Measurements from ENCODE around the gene CAMK2N1. TPM values are rescaled to one million over a fixed set of nuclear protein-coding genes. Genes with fewer than 3 reads are reported as not detected.
A peak's percentile ranks its signal among the peaks of the same experiment; 100 is the strongest.

Gene CAMK2N1
- total RNA-seq (2022) = 47.5 and 55.0 TPM in 2 replicates
- percentile 92 among the genes with signal in this experiment for Bru-seq, nascent RNA
- BruChase-seq, experiment 1, labeled RNA remaining after a 2-hour chase = percentile 97 among the genes with signal in this experiment
- percentile 98 among the genes with signal in this experiment for BruChase-seq, experiment 2, labeled RNA remaining after a 6-hour chase
- long read RNA-seq, transcript CAMK2N1-201 (2 exons, 2,336 nt) = major isoform, 56 of 61 reads
- long read RNA-seq, partial matches to known transcripts = 4 of 61 reads
- long read RNA-seq, other reads (novel, unspliced or antisense) = 1 of 61 reads

DNA sequence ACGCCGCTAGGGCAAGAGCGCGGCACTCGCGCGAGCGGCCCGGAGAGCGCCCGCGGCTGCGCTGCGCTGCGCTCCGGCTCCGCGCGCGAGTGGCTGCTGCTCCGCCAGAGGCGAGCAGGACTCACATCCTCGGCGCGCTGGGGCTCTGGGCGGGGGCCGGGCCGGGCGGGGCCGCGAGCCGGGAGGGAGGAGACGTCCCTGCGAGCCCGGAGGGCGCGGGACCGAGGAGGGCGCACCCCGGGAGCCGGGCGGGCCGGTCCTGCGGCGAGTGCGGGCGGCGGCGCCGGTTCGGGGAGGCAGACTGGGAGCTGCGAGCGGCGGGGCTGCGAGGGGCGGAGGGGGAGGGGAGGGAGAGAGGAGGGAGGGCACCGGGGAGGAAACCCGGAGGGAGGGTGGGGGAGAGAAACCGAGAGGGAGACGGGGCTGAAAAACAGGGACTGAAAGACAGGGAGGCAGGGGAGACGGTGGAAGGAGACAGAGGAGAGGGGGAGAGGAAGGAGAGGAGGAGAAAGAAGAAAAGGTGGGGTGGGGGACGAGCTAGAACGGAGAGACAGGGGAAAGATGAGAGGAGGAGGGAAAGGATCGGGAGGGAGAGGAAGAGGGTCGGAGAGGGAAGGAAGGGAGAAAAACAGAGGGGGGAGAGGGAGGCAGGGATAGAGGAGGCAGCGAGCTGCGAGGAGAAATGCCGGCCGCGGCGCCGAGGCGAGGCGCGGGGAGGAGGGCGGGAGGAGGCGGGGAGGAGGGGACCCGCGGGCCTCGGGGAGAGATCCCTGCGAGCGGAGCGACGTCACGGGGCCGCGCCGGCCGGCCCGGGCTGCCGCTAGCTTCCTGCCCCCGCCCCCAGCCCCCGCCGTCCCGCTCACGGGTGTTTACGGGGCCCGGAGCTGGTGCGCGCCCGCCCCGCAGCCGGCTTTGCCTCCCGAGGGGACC, at the start of gene CAMK2N1:
TSS of gene CAMK2N1 (minus strand) at position 684 of the 930 bp plus-strand sequence. CDS start 831 bp downstream, outside the sequence.
- Mint-ChIP-seq H3K4me1 (ENCODE audit: low read depth, unreplicated experiment) (peaks cover 29% of the 10 kb centered on the region), H3K36me3 (ENCODE audit: insufficient read depth, unreplicated experiment) (peaks cover 17% of the 10 kb centered on the region), H3K27me3 (ENCODE audit: insufficient read depth, unreplicated experiment) (no peaks in the 10 kb centered on the region), H3K4me3 (ENCODE audit: unreplicated experiment) (peak within 1 kb of the TSS; percentile 89), H3K9me3 (ENCODE audit: unreplicated experiment) (no peaks in the 10 kb centered on the region), H3K27ac (ENCODE audit: unreplicated experiment) (peak within 1 kb of the TSS; percentile 95)
- ChIA-PET CTCF (interaction anchor here (0.6 to 0.8 kb wide), 2 partner anchors 48 to 118 kb away, joined by 3 read pairs; no protein-coding TSS in a partner anchor), POLR2A (interaction anchor here (0.7 kb wide), 1 partner anchor 9 kb away, joined by 3 read pairs; no protein-coding TSS in a partner anchor)
- peak within 1 kb of the TSS; percentile 68 for H3K4me3 ChIP-seq (ENCODE audit: low read depth, low read length)
- H3K4me1 ChIP-seq = peaks cover 20% of the 10 kb centered on the region
- H3K27me3 ChIP-seq (replicated peaks; ENCODE audit: control insufficient read depth, insufficient read depth, low read length) = no peaks in the 10 kb centered on the region
- 0 out of 2 replicates have a peak, but pooled peaks cover 1% of the 10 kb centered on the region for H3K36me3 ChIP-seq (ENCODE audit: control insufficient read depth, insufficient read depth, low read length)
- no peaks in the 10 kb centered on the region for H3K9me3 ChIP-seq
- intact Hi-C loops (cut with micrococcal nuclease; ENCODE audit: unreplicated experiment) = loop anchor here (1.0 to 2.0 kb wide), 2 partner anchors 9 to 45 kb away; no protein-coding TSS in a partner anchor
- DNase-seq = peak; percentile 75
- no TSS peak for BruUV-seq (replicated peaks)
- TF ChIP-seq, protein P1, sequence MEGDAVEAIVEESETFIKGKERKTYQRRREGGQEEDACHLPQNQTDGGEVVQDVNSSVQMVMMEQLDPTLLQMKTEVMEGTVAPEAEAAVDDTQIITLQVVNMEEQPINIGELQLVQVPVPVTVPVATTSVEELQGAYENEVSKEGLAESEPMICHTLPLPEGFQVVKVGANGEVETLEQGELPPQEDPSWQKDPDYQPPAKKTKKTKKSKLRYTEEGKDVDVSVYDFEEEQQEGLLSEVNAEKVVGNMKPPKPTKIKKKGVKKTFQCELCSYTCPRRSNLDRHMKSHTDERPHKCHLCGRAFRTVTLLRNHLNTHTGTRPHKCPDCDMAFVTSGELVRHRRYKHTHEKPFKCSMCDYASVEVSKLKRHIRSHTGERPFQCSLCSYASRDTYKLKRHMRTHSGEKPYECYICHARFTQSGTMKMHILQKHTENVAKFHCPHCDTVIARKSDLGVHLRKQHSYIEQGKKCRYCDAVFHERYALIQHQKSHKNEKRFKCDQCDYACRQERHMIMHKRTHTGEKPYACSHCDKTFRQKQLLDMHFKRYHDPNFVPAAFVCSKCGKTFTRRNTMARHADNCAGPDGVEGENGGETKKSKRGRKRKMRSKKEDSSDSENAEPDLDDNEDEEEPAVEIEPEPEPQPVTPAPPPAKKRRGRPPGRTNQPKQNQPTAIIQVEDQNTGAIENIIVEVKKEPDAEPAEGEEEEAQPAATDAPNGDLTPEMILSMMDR (IDR thresholded peaks at IDR 0.05; ENCODE audit: insufficient read depth in 1 of 2, low read depth in 1 of 2, low read length in 1 of 2, severe bottlenecking in 1 of 2, unreplicated experiment in 1 of 2) = no peak

DNA sequence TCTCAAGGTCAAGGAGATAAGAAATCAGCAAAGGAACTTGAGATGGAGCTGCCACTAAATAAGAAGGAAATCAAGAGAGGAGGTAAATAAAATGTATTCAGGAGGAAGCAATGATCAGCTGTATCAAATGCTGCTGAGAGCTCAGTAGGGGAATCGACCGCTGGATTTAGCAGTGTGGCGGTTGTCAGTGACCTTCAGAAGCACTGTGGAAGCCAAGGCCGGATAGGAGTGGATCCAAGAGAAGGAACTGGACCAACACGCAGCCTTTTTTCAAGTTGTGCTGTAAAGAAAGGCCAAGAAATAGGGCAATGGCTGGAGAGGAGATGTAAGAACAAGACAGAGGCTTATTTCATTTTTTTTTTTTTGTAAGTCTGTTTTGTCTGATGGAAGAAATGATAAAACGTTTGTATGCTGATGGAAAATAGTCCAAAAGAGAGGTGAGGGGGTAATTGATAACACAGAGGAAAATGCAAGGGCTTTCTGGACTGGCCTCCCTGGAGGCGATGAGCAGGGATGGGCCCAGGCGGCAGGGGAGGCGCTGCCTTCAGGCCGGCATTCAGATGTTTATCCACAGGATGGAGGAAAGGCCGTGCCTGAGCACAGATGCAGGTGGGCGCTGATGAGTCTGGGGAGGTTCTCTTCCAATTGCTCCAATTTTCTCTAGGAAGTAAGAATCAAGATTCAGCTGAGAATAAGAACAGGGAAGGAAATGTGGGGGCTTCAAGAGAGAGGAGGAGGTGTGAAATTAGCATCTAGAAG, 48.8 kb upstream of the CAMK2N1 start:
- Histone ChIP-seq H3K9me3 (no peaks in the 10 kb centered on the region), H3K4me1 (peaks cover 29% of the 10 kb centered on the region), H3K27me3 (replicated peaks; ENCODE audit: control insufficient read depth, insufficient read depth, low read length) (no peaks in the 10 kb centered on the region), H3K4me3 (ENCODE audit: low read depth, low read length) (no peak overlapping the region), H3K36me3 (ENCODE audit: control insufficient read depth, insufficient read depth, low read length) (no peaks in the 10 kb centered on the region)
- intact Hi-C loops (cut with micrococcal nuclease; ENCODE audit: unreplicated experiment) = loop anchor here (5.0 kb wide), 1 partner anchor 97 kb away; the partner anchor contains the start of gene PINK1
- Mint-ChIP-seq H3K36me3 (ENCODE audit: insufficient read depth, unreplicated experiment) (no peaks in the 10 kb centered on the region), H3K27ac (ENCODE audit: unreplicated experiment) (peak overlapping the region; percentile 6), H3K4me3 (ENCODE audit: unreplicated experiment) (no peak overlapping the region), H3K27me3 (ENCODE audit: insufficient read depth, unreplicated experiment) (no peaks in the 10 kb centered on the region), H3K4me1 (ENCODE audit: low read depth, unreplicated experiment) (peaks cover 41% of the 10 kb centered on the region), H3K9me3 (ENCODE audit: unreplicated experiment) (no peaks in the 10 kb centered on the region)
- TF ChIP-seq, protein P1 (IDR thresholded peaks at IDR 0.05; ENCODE audit: insufficient read depth in 1 of 2, low read depth in 1 of 2, low read length in 1 of 2, severe bottlenecking in 1 of 2, unreplicated experiment in 1 of 2) = no peak
- ChIA-PET POLR2A (no interaction called here), CTCF (interaction anchor here (0.6 to 1.0 kb wide), 2 partner anchors 17 to 279 kb away, joined by 3 read pairs; no protein-coding TSS in a partner anchor)
- DNase-seq = no peak
- no TSS peak for BruUV-seq (replicated peaks)
